HCT116 (cell line): ENCODE data around the gene LYSMD4. TPM values are rescaled to one million over a fixed set of nuclear protein-coding genes. Genes with fewer than 3 reads are reported as not detected.

Experiments
- ATAC-seq: fragments of 200-7000 bp; cut with Tn5 transposase; 2 replicates; pipeline ENCODE4 v1.9.1; 2020; ENCODE audit warnings: mild to moderate bottlenecking, moderate library complexity
- BruUV-seq: library from RNA; stranded (reverse); fragments of 400-500 nt; replicated peaks from 2 replicates; lab custom pipeline; 2021; lab: Mats Ljungman, UMichigan
- CTCF ChIA-PET: fragments of 300-600 bp; sonication (Branson Sonifier 250); formaldehyde crosslinking; loops from one replicate; lab custom pipeline; 2021; ENCODE audit warnings: antibody characterized with exemption; lab: Charles Lee
- POLR2A ChIA-PET: fragments of 300-600, 350-600 bp; sonication (Branson Sonifier 250); formaldehyde crosslinking; loops from one replicate; lab custom pipeline; 2021; ENCODE audit warnings: antibody characterized with exemption; lab: Charles Lee
- RAD21 ChIA-PET, 2 experiments: fragments of 300-600 bp; sonication (Branson Sonifier 250); formaldehyde crosslinking; loops; one replicate each; lab custom pipeline; 2023; ENCODE audit warnings: low total read pairs in 2 of 2; ENCODE audit not compliant: uncharacterized antibody in 2 of 2, unreplicated experiment in 2 of 2, low non-redundant PET in 1 of 2; lab: Charles Lee
- DNase-seq: peaks from one replicate; pipeline ENCODE4 v3.0.0-alpha.2; 2010; ENCODE audit warnings: low read depth, low spot score
- H2AFZ ChIP-seq: fragments of 200-600 bp; shearing (Covaris generic), sonication (generic); 2 replicates; pipeline ENCODE4 v1.6.1; 2017; ENCODE audit warnings: low read depth, mixed run types, mixed read lengths, antibody characterized with exemption, low read length; ENCODE audit not compliant: poor library complexity, severe bottlenecking
- H3K27ac ChIP-seq: 2 replicates; pipeline ENCODE4 v1.5.1; 2012; ENCODE audit warnings: low read depth, low read length
- H3K27me3 ChIP-seq: fragments of 200-600 bp; sonication (generic); 2 replicates; pipeline ENCODE4 v1.6.1; 2016; ENCODE audit warnings: mixed run types, low read length, mixed read lengths; ENCODE audit not compliant: insufficient read depth
- H3K36me3 ChIP-seq, 2 experiments: fragments of 200-500 bp in 1 of 2; fragments of 200-600 bp in 1 of 2; sonication (Bioruptor generic) in 1 of 2; sonication (generic) in 1 of 2; 2 replicates each; pipeline versions ENCODE4 v1.5.1 to v1.6.1; 2014 to 2016; ENCODE audit warnings: low read length in 2 of 2, inconsistent platforms in 1 of 2, mixed read lengths in 1 of 2, mixed run types in 1 of 2; ENCODE audit not compliant: insufficient read depth in 2 of 2, control insufficient read depth in 1 of 2
- H3K4me1 ChIP-seq, 2 experiments: fragments of 200-600 bp in 1 of 2; sonication (generic) in 1 of 2; 2 replicates each; pipeline versions ENCODE4 v1.5.1 to v1.6.1; 2012 to 2017; ENCODE audit warnings: low read length in 2 of 2, inconsistent platforms in 1 of 2, mild to moderate bottlenecking in 1 of 2, mixed read lengths in 1 of 2, mixed run types in 1 of 2, moderate library complexity in 1 of 2; ENCODE audit not compliant: insufficient read depth in 2 of 2, control insufficient read depth in 1 of 2
- H3K4me2 ChIP-seq: fragments of 200-600 bp; sonication (generic); 2 replicates; pipeline ENCODE4 v1.6.1; 2017; ENCODE audit warnings: mixed run types, low read length, mixed read lengths
- H3K4me3 ChIP-seq, 2 experiments: fragments of 200-600 bp in 1 of 2; sonication (generic) in 1 of 2; replicated peaks in 1 of 2; 2 replicates each; pipeline ENCODE4 v1.5.1; 2011 to 2016; ENCODE audit warnings: low read length in 2 of 2, control low read depth in 1 of 2, low read depth in 1 of 2, mild to moderate bottlenecking in 1 of 2, mixed read lengths in 1 of 2, mixed run types in 1 of 2
- H3K79me2 ChIP-seq: fragments of 200-600 bp; sonication (generic); 2 replicates; pipeline ENCODE4 v1.6.1; 2017; ENCODE audit warnings: mild to moderate bottlenecking, mixed run types, low read length, moderate library complexity, mixed read lengths; ENCODE audit not compliant: insufficient read depth
- H3K9ac ChIP-seq: fragments of 200-600 bp; sonication (generic); 2 replicates; pipeline ENCODE4 v1.6.1; 2016; ENCODE audit warnings: low read length, mixed read lengths
- H3K9me2 ChIP-seq: fragments of 200-600 bp; sonication (generic), shearing (Covaris generic); 2 replicates; pipeline ENCODE4 v1.6.1; 2017; ENCODE audit warnings: mixed run types, mild to moderate bottlenecking, moderate library complexity; ENCODE audit not compliant: insufficient read depth
- H3K9me3 ChIP-seq, 2 experiments: fragments of 200-500 bp in 1 of 2; fragments of 200-600 bp in 1 of 2; sonication (Bioruptor generic) in 1 of 2; sonication (generic) in 1 of 2; 2 replicates each; pipeline ENCODE4 v1.6.1; 2014 to 2017; ENCODE audit warnings: low read length in 2 of 2, mixed read lengths in 2 of 2, inconsistent platforms in 1 of 2, low read depth in 1 of 2, mild to moderate bottlenecking in 1 of 2, mixed run types in 1 of 2, moderate library complexity in 1 of 2; ENCODE audit not compliant: control insufficient read depth in 1 of 2, insufficient read depth in 1 of 2
- H4K20me1 ChIP-seq: fragments of 200-600 bp; sonication (generic), shearing (Covaris generic); 2 replicates; pipeline ENCODE4 v1.6.1; 2017; ENCODE audit warnings: mixed run types, mild to moderate bottlenecking, moderate library complexity; ENCODE audit not compliant: insufficient read depth
- ATF3 ChIP-seq: IDR thresholded peaks from 2 replicates; pipeline ENCODE4 v1.6.1; 2012
- CEBPB ChIP-seq: IDR thresholded peaks from 2 replicates; pipeline ENCODE4 v1.6.1; 2012; ENCODE audit warnings: low read depth
- EGR1 ChIP-seq: IDR thresholded peaks from 2 replicates; pipeline ENCODE4 v1.6.1; 2012; ENCODE audit warnings: low read depth
- ELF1 ChIP-seq: IDR thresholded peaks from 2 replicates; pipeline ENCODE4 v1.6.1; 2012; ENCODE audit warnings: low read depth, borderline replicate concordance
- EZH2 ChIP-seq: fragments of 200-600 bp; sonication (generic); IDR thresholded peaks from 2 replicates; pipeline ENCODE4 v1.6.1; 2017; ENCODE audit warnings: antibody characterized with exemption, mixed run types
- FOSL1 ChIP-seq: IDR thresholded peaks from 2 replicates; pipeline ENCODE4 v1.6.1; 2012; ENCODE audit warnings: low read depth
- JUND ChIP-seq: IDR thresholded peaks from 2 replicates; pipeline ENCODE4 v1.6.1; 2012
- POLR2AphosphoS5 ChIP-seq: IDR thresholded peaks from 2 replicates; pipeline ENCODE4 v1.6.1; 2011; ENCODE audit warnings: mild to moderate bottlenecking, low read depth, low read length, moderate library complexity
- RAD21 ChIP-seq: IDR thresholded peaks from 2 replicates; pipeline ENCODE4 v1.6.1; 2012; ENCODE audit warnings: low read depth, mild to moderate bottlenecking
- SIN3A ChIP-seq: IDR thresholded peaks from 2 replicates; pipeline ENCODE4 v1.6.1; 2012; ENCODE audit warnings: low read depth
- SP1 ChIP-seq: IDR thresholded peaks from 2 replicates; pipeline ENCODE4 v1.6.1; 2012; ENCODE audit warnings: low read depth
- SRF ChIP-seq: IDR thresholded peaks from 2 replicates; pipeline ENCODE4 v1.6.1; 2012; ENCODE audit warnings: low read depth
- TCF7L2 ChIP-seq: IDR thresholded peaks from 2 replicates; pipeline ENCODE4 v1.7.0; 2011; ENCODE audit warnings: borderline replicate concordance, inconsistent platforms; ENCODE audit not compliant: insufficient read depth, insufficient read length; ENCODE audit errors: extremely low read depth
- YY1 ChIP-seq: IDR thresholded peaks from 2 replicates; pipeline ENCODE4 v1.6.1; 2011; ENCODE audit warnings: low read length, low read depth, moderate library complexity, mild to moderate bottlenecking; ENCODE audit not compliant: insufficient replicate concordance; ENCODE audit errors: extremely low read depth
- ZFX ChIP-seq: fragments of 450-650 bp; IDR thresholded peaks from 2 replicates; pipeline ENCODE4 v1.6.1; 2017
- ZNF274 ChIP-seq: fragments of 200-500 bp; sonication (Bioruptor generic); IDR thresholded peaks from 2 replicates; pipeline ENCODE4 v1.6.1; 2014; ENCODE audit warnings: mild to moderate bottlenecking, low read depth, low read length, inconsistent platforms
- intact Hi-C: fragments of 100-400 bp; cut with micrococcal nuclease; formaldehyde crosslinking; loops from 2 replicates; pipeline ENCODE4 v1.10.0; 2022
- total RNA-seq: library from RNA; stranded (reverse); gene quantifications from one replicate; pipeline ENCODE4 v1.2.1, GENCODE V29; 2021; ENCODE audit not compliant: unreplicated experiment
- TF ChIP-seq, protein P1 (sequence below): IDR thresholded peaks from 2 replicates; pipeline ENCODE4 v1.6.1; 2011; ENCODE audit warnings: mild to moderate bottlenecking, low read length, moderate library complexity; ENCODE audit not compliant: insufficient replicate concordance; ENCODE audit errors: extremely low read depth
- TF ChIP-seq, protein P2 (sequence below): IDR thresholded peaks from 2 replicates; pipeline ENCODE4 v1.6.1; 2012; ENCODE audit warnings: low read depth

LYSMD4 gene
- total RNA-seq, 1 experiment from 2014 or later = 8.6 TPM

GRCh38 chr15:99719096-99719541 is 14.1 kb downstream of the LYSMD4 start:
- ChIA-PET CTCF (interaction anchor here (1.1 to 2.0 kb wide), 2 partner anchors 13 to 15 kb away, joined by 3 to 4 read pairs; no protein-coding TSS in a partner anchor), POLR2A (no interaction called here), RAD21 (no interaction called here)
- no peak overlapping the region for H2AFZ ChIP-seq
- ATAC-seq (no peak), DNase-seq (no peak)
- no peaks in the 10 kb centered on the region for H3K27me3 ChIP-seq
- no peaks in the 10 kb centered on the region for H3K79me2 ChIP-seq
- no peak overlapping the region for H3K4me3 ChIP-seq
- H3K4me2 ChIP-seq = no peak overlapping the region
- no peak overlapping the region for H3K27ac ChIP-seq
- no peaks in the 10 kb centered on the region for H3K4me1 ChIP-seq
- no peak overlapping the region for H3K9ac ChIP-seq
- no peaks in the 10 kb centered on the region for H3K9me3 ChIP-seq
- no peaks in the 10 kb centered on the region; a peak in 1 of 4 replicates for H3K36me3 ChIP-seq
- intact Hi-C loops = no loop called here
- TF ChIP-seq ELF1 = no peak
- TF ChIP-seq YY1 = no peak
- TF ChIP-seq RAD21 = no peak
- TF ChIP-seq CEBPB = no peak
- TF ChIP-seq, protein P1, sequence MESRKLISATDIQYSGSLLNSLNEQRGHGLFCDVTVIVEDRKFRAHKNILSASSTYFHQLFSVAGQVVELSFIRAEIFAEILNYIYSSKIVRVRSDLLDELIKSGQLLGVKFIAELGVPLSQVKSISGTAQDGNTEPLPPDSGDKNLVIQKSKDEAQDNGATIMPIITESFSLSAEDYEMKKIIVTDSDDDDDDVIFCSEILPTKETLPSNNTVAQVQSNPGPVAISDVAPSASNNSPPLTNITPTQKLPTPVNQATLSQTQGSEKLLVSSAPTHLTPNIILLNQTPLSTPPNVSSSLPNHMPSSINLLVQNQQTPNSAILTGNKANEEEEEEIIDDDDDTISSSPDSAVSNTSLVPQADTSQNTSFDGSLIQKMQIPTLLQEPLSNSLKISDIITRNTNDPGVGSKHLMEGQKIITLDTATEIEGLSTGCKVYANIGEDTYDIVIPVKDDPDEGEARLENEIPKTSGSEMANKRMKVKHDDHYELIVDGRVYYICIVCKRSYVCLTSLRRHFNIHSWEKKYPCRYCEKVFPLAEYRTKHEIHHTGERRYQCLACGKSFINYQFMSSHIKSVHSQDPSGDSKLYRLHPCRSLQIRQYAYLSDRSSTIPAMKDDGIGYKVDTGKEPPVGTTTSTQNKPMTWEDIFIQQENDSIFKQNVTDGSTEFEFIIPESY = no peak
- TF ChIP-seq JUND = no peak
- TF ChIP-seq POLR2AphosphoS5 = no peak
- no peak for TF ChIP-seq ATF3
- no peak for TF ChIP-seq SP1
- no peak for TF ChIP-seq SRF
- no peak for TF ChIP-seq SIN3A
- TF ChIP-seq FOSL1 = no peak
- TF ChIP-seq, protein P2, sequence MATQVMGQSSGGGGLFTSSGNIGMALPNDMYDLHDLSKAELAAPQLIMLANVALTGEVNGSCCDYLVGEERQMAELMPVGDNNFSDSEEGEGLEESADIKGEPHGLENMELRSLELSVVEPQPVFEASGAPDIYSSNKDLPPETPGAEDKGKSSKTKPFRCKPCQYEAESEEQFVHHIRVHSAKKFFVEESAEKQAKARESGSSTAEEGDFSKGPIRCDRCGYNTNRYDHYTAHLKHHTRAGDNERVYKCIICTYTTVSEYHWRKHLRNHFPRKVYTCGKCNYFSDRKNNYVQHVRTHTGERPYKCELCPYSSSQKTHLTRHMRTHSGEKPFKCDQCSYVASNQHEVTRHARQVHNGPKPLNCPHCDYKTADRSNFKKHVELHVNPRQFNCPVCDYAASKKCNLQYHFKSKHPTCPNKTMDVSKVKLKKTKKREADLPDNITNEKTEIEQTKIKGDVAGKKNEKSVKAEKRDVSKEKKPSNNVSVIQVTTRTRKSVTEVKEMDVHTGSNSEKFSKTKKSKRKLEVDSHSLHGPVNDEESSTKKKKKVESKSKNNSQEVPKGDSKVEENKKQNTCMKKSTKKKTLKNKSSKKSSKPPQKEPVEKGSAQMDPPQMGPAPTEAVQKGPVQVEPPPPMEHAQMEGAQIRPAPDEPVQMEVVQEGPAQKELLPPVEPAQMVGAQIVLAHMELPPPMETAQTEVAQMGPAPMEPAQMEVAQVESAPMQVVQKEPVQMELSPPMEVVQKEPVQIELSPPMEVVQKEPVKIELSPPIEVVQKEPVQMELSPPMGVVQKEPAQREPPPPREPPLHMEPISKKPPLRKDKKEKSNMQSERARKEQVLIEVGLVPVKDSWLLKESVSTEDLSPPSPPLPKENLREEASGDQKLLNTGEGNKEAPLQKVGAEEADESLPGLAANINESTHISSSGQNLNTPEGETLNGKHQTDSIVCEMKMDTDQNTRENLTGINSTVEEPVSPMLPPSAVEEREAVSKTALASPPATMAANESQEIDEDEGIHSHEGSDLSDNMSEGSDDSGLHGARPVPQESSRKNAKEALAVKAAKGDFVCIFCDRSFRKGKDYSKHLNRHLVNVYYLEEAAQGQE = no peak
- no peak for TF ChIP-seq EZH2
- TF ChIP-seq EGR1 = no peak
- TF ChIP-seq ZNF274 = no peak
- TF ChIP-seq ZFX = no peak
- TF ChIP-seq TCF7L2 = no peak
- no peaks in the 10 kb centered on the region for H3K9me2 ChIP-seq
- no TSS peak for BruUV-seq
- H4K20me1 ChIP-seq = no peaks in the 10 kb centered on the region
